ENCODE measurements around the gene SH3BP5.

The SH3BP5 gene

GRCh38 chr3:15273227-15273626, 59.2 kb downstream of the SH3BP5 start:
- no peak for DNase-seq (ENCODE audit: low spot score)

GRCh38 chr3:15272426-15273196, 59.8 kb downstream of the SH3BP5 start:
- DNase-seq (ENCODE audit: low spot score): no peak

GRCh38 chr3:15271785-15272381, 60.5 kb downstream of the SH3BP5 start:
- no peak for DNase-seq (ENCODE audit: low spot score)

GRCh38 chr3:15271030-15271429, 61.4 kb downstream of the SH3BP5 start:
- DNase-seq (ENCODE audit: low spot score): no peak

- DNase-seq (ENCODE audit: low spot score): peak; percentile 86
These were observed 63.0 kb downstream of the SH3BP5 start for GRCh38 chr3:15269091-15269989.

- peak; percentile 79 for DNase-seq (ENCODE audit: low spot score)
These were observed 64.3 kb downstream of the SH3BP5 start for GRCh38 chr3:15268033-15268631.

GRCh38 chr3:15267502-15267901, 64.9 kb downstream of the SH3BP5 start:
- DNase-seq (ENCODE audit: low spot score): no peak

GRCh38 chr3:15266510-15267376, 65.6 kb downstream of the SH3BP5 start:
- DNase-seq (ENCODE audit: low spot score): no peak

GRCh38 chr3:15265655-15266509, 66.5 kb downstream of the SH3BP5 start:
- DNase-seq (ENCODE audit: low spot score): no peak

- no peak for DNase-seq (ENCODE audit: low spot score)
These were observed 67.9 kb downstream of the SH3BP5 start for GRCh38 chr3:15264486-15264885.

GRCh38 chr3:15263926-15264325, 68.5 kb downstream of the SH3BP5 start:
- no peak for DNase-seq (ENCODE audit: low spot score)

- DNase-seq (ENCODE audit: low spot score): no peak
These were observed 69.3 kb downstream of the SH3BP5 start for GRCh38 chr3:15263120-15263519.

GRCh38 chr3:15262021-15262420, 70.4 kb downstream of the SH3BP5 start:
- no peak for DNase-seq (ENCODE audit: low spot score)

- DNase-seq (ENCODE audit: low spot score): no peak
These were observed 71.1 kb downstream of the SH3BP5 start for GRCh38 chr3:15261274-15261673.

GRCh38 chr3:15260531-15260930, 71.9 kb downstream of the SH3BP5 start:
- no peak for DNase-seq (ENCODE audit: low spot score)

- DNase-seq (ENCODE audit: low spot score): no peak
These were observed 73.7 kb downstream of the SH3BP5 start for GRCh38 chr3:15258720-15259119.

- no peak for DNase-seq (ENCODE audit: low spot score)
These were observed 75.5 kb downstream of the SH3BP5 start for GRCh38 chr3:15256861-15257341.

GRCh38 chr3:15255215-15255614, 77.2 kb downstream of the SH3BP5 start:
- no peak for DNase-seq (ENCODE audit: low spot score)

GRCh38 chr3:15253023-15253697, 79.2 kb downstream of the SH3BP5 start:
- no peak for DNase-seq (ENCODE audit: low spot score)

- no peak for DNase-seq (ENCODE audit: low spot score)
These were observed 86.2 kb downstream of the SH3BP5 start for GRCh38 chr3:15246186-15246585.
